ENCODE data around the gene REM2. TPM values are rescaled to one million over a fixed set of nuclear protein-coding genes. Genes with fewer than 3 reads are reported as not detected.
"Not testable (repeated sequence)": the region's sequence is repeated elsewhere in the genome, so short reads cannot be mapped to it uniquely, and the experiment has no call there.

Gene REM2
- total RNA-seq, 1 experiment from 2014 or later: 0.06 TPM

DNA sequence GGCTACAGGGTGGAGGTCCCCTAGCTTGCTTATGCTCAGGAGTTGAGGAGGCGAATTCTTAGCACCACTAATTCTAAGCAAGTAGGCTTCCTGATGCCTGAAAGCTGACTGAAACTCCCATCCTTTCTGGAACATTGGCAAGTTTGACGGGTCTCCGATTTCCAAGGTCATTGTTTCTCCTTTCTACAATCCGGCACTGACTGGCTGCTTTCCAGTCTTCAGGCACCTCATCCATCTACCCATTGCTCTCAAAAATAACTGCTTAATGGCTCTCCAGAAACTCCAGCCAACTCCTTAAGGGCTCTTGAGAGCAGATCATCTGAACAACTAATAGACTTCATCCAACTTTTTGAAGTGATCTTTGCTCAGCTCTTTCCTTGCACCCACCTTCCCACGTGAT is 13.3 kb downstream of the REM2 start:
- no peak for DNase-seq (ENCODE audit: low read depth)

DNA sequence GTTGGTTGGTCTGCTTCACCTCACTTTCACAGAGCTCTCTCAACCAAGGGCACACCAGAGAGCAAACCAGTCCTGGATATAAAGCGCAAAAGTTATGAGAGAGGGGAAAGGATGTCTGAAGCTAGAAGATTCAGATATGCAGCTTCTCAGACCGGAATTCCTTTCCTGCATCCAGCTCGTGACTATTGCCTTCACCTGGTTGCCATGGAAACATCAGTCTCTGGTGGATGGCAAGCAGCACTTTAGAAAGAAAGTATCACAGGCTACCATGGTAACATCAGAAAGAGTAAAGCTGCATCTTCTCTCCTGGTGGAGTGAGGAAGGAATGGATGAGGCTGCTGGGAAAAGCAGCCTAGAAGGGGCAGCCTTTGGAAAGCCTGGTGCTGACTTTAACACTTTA is 13.7 kb downstream of the REM2 start:
- DNase-seq (ENCODE audit: low read depth): no peak

GRCh38 chr14:22897357-22897756 is 14.3 kb downstream of the REM2 start:
- no peak for DNase-seq (ENCODE audit: low read depth)

GRCh38 chr14:22898302-22899090 is 15.5 kb downstream of the REM2 start:
- DNase-seq (ENCODE audit: low read depth): peak; percentile 85

DNA sequence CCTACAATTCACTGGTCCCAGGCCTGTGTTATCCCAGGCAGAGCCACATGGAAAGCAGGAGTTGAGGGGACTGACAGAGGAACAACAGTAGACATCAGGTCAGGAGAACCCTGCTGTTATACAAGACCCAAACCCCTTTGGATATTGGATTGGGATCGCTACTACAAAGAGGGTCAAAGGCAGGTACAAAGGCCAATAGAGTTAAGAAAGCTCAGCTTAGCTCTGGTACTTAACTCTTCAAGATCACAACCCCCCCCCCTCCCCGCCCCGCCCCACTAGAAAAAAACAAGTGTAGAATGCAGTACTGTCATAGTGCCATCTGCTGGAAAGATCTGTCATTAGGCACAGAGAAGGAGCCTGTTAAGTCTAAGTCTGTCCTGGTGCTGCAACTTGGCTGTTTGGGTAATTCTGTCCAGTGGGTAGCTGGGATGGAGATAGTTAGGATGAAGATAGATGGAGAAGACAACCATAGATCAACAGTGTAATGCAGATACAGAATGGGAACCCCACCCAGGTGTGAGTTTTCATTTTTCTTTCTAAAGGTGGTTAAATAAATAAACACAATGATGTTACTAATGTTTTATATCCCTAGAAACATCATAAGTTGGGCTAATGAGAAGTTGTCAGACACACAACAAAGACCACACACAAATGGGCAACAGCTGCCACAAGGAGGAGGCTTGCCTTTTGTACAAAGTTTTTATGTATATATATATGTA is 17.2 kb downstream of the REM2 start:
- peak; percentile 73 for DNase-seq (ENCODE audit: low read depth)

- DNase-seq (ENCODE audit: low read depth): no peak
Measured at GRCh38 chr14:22901799-22902198, 18.8 kb downstream of the REM2 start.

DNA sequence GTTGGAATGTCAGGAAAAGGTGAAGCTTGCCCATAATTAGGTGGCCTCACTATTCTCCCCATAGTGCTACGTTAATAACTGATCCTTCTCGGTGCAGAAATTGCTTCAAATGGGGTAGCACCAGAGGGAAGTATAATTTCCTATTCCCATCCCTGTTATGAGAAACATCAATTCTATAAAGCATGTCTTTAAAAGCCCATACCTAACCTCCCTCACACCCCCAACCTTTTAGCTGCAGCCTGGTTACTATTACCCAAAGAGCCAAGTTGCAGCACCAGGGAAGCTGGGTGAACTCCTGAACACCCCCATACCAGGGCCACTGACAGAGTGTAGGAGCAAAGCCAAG is 20.7 kb downstream of the REM2 start:
- DNase-seq (ENCODE audit: low read depth): no peak

- no peak for DNase-seq (ENCODE audit: low read depth)
Measured at GRCh38 chr14:22905627-22906026, 22.6 kb downstream of the REM2 start.

DNA sequence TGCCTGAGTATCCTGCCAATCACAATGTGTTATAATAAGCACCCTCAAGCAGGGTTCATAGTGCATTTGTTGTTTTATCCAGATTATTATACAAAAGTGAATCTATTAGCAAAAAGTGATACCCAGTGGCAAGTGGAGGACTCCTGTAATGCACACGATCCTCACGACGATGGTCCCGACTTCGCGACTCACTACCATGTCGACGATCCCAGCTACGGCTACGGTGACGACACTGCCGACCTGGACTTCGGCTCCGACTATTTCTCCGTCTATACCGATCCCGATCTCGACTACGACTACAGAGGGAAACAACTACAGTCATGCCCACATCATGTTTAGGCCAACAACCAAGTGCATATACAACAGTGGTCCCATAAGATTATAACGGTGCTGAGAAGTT is 23.1 kb downstream of the REM2 start:
- no peak for DNase-seq (ENCODE audit: low read depth)

DNA sequence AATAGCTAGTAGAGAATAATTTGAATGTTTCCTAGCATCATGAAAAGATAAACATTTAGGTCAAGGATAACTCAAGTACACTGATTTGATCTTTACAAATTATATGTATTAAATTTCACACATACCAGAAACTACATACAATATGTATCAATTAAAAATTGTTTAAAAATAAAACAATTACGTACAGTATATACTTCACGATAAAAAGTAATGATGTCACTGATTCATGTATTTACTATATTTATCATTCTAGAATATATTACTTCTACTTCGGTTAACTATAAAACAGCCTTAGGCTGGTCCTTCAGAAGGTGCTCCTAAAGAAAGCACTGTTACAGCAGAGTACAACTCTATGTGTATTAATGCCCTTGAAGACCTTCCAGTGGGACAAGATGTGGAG is 24.4 kb downstream of the REM2 start:
- DNase-seq (ENCODE audit: low read depth): no peak

GRCh38 chr14:22908601-22909000 is 25.6 kb downstream of the REM2 start:
- no peak for DNase-seq (ENCODE audit: low read depth)

DNA sequence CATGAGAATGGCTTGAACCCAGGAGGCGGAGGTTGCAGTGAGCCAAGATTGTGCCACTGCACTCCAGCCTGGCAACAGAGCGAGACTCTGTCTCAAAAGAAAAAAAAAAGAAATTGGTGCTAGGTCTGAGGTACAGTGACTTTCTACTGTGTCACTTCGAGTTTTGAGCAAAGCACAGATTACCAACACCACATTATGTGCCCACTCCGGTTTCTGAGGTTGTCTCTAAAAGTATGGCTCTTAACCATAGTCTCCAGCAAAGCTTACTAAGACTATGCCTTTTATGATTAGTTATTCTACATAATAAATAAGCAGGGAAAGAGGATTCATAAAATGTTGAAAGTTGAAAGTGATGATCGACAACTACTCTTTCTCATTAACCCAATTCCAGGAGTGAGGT is 27.9 kb downstream of the REM2 start:
- DNase-seq (ENCODE audit: low read depth): no peak

GRCh38 chr14:22914836-22915235 is 31.8 kb downstream of the REM2 start:
- DNase-seq (ENCODE audit: low read depth): not testable (repeated sequence)

- no peak for DNase-seq (ENCODE audit: low read depth)
Measured at GRCh38 chr14:22915886-22916521, 33.0 kb downstream of the REM2 start.

- peak; percentile 100 for DNase-seq (ENCODE audit: low read depth)
Measured at GRCh38 chr14:22918804-22919600, 36.0 kb downstream of the REM2 start, which contains the start of gene RBM23. TSS of gene RBM23 (minus strand) at chr14:22919149.

- DNase-seq (ENCODE audit: low read depth): no peak
Measured at GRCh38 chr14:22919601-22919921, 36.5 kb downstream of the REM2 start.

DNA sequence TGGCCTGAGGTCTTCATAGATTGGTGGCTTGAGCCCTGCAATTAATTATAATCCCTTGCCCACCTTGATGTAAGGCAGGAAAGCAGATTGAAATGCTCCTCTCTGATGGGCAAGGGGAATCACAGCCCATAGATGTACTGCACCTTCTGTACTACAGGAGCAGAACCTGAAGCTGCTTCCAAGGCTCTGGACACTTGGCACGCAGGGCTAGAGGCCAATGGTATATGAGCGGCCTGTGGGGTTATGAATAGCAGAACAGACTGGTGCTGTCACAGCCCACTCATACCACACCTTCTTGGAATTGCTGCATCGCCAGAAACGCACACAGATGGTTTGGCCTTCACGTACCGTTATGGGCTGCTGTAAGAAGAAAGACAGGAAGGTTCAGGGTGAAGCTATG is 37.7 kb downstream of the REM2 start:
- no peak for DNase-seq (ENCODE audit: low read depth)

GRCh38 chr14:22922294-22922693 is 39.3 kb downstream of the REM2 start:
- no peak for DNase-seq (ENCODE audit: low read depth)

DNA sequence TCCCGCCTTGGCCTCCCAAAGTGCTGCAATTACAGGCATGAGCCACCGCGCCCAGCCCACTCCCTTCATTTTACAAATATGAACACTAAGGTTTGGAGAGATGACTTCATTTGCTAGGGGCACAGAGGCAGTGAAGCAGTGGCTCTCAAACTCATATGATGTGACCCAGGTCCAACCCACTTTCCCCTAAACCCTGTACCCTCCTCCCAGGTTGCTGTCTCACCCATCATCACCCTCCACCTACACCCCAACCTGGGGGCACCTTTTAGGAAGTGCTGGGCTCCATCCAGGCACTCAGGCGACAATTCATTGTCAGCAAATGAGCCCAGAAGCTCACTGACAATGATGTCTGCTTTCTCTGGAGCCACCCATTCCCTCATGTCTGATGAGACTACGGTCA is 40.7 kb downstream of the REM2 start:
- DNase-seq (ENCODE audit: low read depth): no peak

DNA sequence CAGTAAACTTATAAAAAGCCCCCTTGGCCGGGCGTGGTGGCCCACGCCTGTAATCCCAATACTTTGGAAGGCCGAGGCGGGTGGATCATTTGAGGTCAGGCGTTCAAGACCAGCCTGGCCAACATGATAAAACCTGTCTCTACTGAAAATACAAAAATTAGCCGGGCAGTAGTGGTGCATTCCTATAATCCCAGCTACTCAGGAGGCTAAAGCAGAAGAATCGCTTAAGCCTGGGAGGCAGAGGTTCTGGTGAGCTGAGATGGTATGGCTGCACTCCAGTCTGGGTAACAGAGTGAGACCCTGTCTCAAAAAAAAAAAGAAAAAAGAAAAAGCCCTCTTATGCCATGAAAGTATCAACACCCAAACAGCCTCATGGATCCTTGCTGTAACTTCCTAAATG is 42.5 kb downstream of the REM2 start:
- DNase-seq (ENCODE audit: low read depth): no peak

- DNase-seq (ENCODE audit: low read depth): peak; percentile 34
Measured at GRCh38 chr14:22926316-22926715, 43.3 kb downstream of the REM2 start.
